Measurements from ENCODE around the gene ACOT8.

Gene ACOT8

DNA sequence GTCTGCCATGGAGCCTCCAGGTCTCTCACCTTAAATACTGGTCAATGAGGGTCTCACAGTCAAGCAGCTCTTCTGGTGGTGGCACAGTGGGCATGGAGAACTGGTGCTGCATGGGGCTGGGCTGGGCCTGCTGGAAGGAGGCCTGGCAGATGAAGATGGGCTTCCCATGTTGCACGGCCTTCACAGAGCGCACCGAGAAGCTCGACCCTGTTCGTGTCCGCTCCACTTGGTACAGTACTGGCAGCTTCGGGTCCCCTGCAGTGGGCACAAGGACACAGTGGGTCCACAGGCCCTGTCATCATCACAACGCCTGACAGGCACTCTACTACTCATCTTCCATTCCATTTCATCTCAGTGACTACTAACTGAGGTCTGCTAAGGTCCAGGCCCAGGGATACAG, 8.8 kb downstream of the ACOT8 start:
- no peak overlapping the region for H3K27ac ChIP-seq
- no peaks in the 10 kb centered on the region for H3K27me3 ChIP-seq (replicated peaks)
- TF ChIP-seq, protein P1, sequence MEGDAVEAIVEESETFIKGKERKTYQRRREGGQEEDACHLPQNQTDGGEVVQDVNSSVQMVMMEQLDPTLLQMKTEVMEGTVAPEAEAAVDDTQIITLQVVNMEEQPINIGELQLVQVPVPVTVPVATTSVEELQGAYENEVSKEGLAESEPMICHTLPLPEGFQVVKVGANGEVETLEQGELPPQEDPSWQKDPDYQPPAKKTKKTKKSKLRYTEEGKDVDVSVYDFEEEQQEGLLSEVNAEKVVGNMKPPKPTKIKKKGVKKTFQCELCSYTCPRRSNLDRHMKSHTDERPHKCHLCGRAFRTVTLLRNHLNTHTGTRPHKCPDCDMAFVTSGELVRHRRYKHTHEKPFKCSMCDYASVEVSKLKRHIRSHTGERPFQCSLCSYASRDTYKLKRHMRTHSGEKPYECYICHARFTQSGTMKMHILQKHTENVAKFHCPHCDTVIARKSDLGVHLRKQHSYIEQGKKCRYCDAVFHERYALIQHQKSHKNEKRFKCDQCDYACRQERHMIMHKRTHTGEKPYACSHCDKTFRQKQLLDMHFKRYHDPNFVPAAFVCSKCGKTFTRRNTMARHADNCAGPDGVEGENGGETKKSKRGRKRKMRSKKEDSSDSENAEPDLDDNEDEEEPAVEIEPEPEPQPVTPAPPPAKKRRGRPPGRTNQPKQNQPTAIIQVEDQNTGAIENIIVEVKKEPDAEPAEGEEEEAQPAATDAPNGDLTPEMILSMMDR (IDR thresholded peaks at IDR 0.05; ENCODE audit: low read depth, low read length, missing control alignments) = no peak
- in situ Hi-C loops (cut with HindIII; ENCODE audit: low pct_ligation_motif_present, low sequenced_read_pairs) = no loop called here
- DNase-seq = no peak
- no peak overlapping the region for H3K4me3 ChIP-seq (ENCODE audit: low read depth, low read length)
- peaks cover 21% of the 10 kb centered on the region for H3K36me3 ChIP-seq (replicated peaks)

GRCh38 chr20:45845452-45845851, 11.7 kb downstream of the ACOT8 start:
- no peak for DNase-seq
- Histone ChIP-seq H3K36me3 (replicated peaks) (peaks cover 31% of the 10 kb centered on the region), H3K27ac (no peak overlapping the region), H3K27me3 (replicated peaks) (no peaks in the 10 kb centered on the region), H3K4me3 (ENCODE audit: low read depth, low read length) (no peak overlapping the region)
- in situ Hi-C loops (cut with HindIII; ENCODE audit: low pct_ligation_motif_present, low sequenced_read_pairs) = no loop called here
- TF ChIP-seq, protein P1 (IDR thresholded peaks at IDR 0.05; ENCODE audit: low read depth, low read length, missing control alignments) = no peak

- H3K4me3 ChIP-seq (ENCODE audit: low read depth, low read length) = no peak overlapping the region
- no peak overlapping the region for H3K27ac ChIP-seq
- in situ Hi-C loops (cut with HindIII; ENCODE audit: low pct_ligation_motif_present, low sequenced_read_pairs) = no loop called here
- TF ChIP-seq, protein P1 (IDR thresholded peaks at IDR 0.05; ENCODE audit: low read depth, low read length, missing control alignments) = no peak
- no peak for DNase-seq
- H3K27me3 ChIP-seq (replicated peaks) = no peaks in the 10 kb centered on the region
- peaks cover 33% of the 10 kb centered on the region for H3K36me3 ChIP-seq (replicated peaks)
These were observed 13.7 kb downstream of the ACOT8 start for GRCh38 chr20:45843506-45843905.

GRCh38 chr20:45842169-45842812, 14.9 kb downstream of the ACOT8 start:
- H3K27me3 ChIP-seq (replicated peaks) = no peaks in the 10 kb centered on the region
- in situ Hi-C loops (cut with HindIII; ENCODE audit: low pct_ligation_motif_present, low sequenced_read_pairs) = no loop called here
- TF ChIP-seq, protein P1 (IDR thresholded peaks at IDR 0.05; ENCODE audit: low read depth, low read length, missing control alignments) = no peak
- H3K27ac ChIP-seq = no peak overlapping the region
- H3K4me3 ChIP-seq (ENCODE audit: low read depth, low read length) = no peak overlapping the region
- DNase-seq = no peak
- H3K36me3 ChIP-seq (replicated peaks) = peaks cover 33% of the 10 kb centered on the region

GRCh38 chr20:45841407-45842129, 15.6 kb downstream of the ACOT8 start:
- Histone ChIP-seq H3K27me3 (replicated peaks) (no peaks in the 10 kb centered on the region), H3K4me3 (ENCODE audit: low read depth, low read length) (no peak overlapping the region), H3K36me3 (replicated peaks) (peaks cover 28% of the 10 kb centered on the region), H3K27ac (no peak overlapping the region)
- TF ChIP-seq, protein P1 (IDR thresholded peaks at IDR 0.05; ENCODE audit: low read depth, low read length, missing control alignments) = no peak
- DNase-seq = no peak
- in situ Hi-C loops (cut with HindIII; ENCODE audit: low pct_ligation_motif_present, low sequenced_read_pairs) = no loop called here
